B cell (primary cell): ENCODE measurements around the gene PPP1R12B. TPM values are rescaled to one million over a fixed set of nuclear protein-coding genes. Genes with fewer than 3 reads are reported as not detected.

Experiments used
- ATAC-seq: fragments of 200-7000 bp; cut with Tn5 transposase; one replicate; pipeline ENCODE4 v1.10.0; 2021; ENCODE audit warnings: low read depth, mild to moderate bottlenecking, moderate number of reproducible peaks, moderate library complexity
- CTCF ChIA-PET: fragments of 350-600 bp; sonication (Branson Sonifier 250); formaldehyde crosslinking; loops from one replicate; lab custom pipeline; 2021; ENCODE audit warnings: antibody characterized with exemption, inconsistent platforms; lab: Charles Lee
- POLR2A ChIA-PET: fragments of 350-600 bp; sonication (Branson Sonifier 250); formaldehyde crosslinking; loops from one replicate; lab custom pipeline; 2021; ENCODE audit warnings: antibody characterized with exemption; lab: Charles Lee
- DNase-seq: peaks from one replicate; pipeline ENCODE4 v3.0.0; 2013
- H2AFZ ChIP-seq: 2 replicates; pipeline ENCODE4 v1.6.1; 2012; ENCODE audit warnings: mild to moderate bottlenecking, low read depth, low read length; ENCODE audit not compliant: insufficient read depth, poor library complexity, severe bottlenecking
- H3K27ac ChIP-seq, 2 donors: 1 replicate in 1 of 2; 2 replicates in 1 of 2; pipeline ENCODE4 v1.5.1; 2012 to 2013; ENCODE audit warnings: low read length in 2 of 2, mild to moderate bottlenecking in 2 of 2, moderate library complexity in 1 of 2
- H3K27me3 ChIP-seq, 4 experiments: fragments of 200-600 bp in 1 of 4; sonication (generic) in 1 of 4; replicated peaks in 1 of 4; 1 replicate in 2 of 4; 2 replicates in 2 of 4; pipeline versions ENCODE4 v1.6.1 to v1.7.0; 2013 to 2016; ENCODE audit warnings: low read length in 3 of 4, mild to moderate bottlenecking in 2 of 4, mixed read lengths in 1 of 4, moderate library complexity in 1 of 4; ENCODE audit not compliant: insufficient read depth in 4 of 4, control insufficient read depth in 3 of 4; ENCODE audit errors: control extremely low read depth in 1 of 4
- H3K36me3 ChIP-seq, 2 experiments: replicated peaks in 1 of 2; 1 replicate in 1 of 2; 2 replicates in 1 of 2; pipeline versions ENCODE4 v1.6.1 to v1.7.1; 2013; ENCODE audit warnings: low read length in 1 of 2; ENCODE audit not compliant: insufficient read depth in 2 of 2, control insufficient read depth in 1 of 2; ENCODE audit errors: control extremely low read depth in 1 of 2, extremely low read depth in 1 of 2
- H3K4me1 ChIP-seq, 2 donors: fragments of 200-600 bp in 1 of 2; sonication (generic) in 1 of 2; 1 replicate in 1 of 2; 2 replicates in 1 of 2; pipeline versions ENCODE4 v1.5.1 to v1.6.1; 2013 to 2017; ENCODE audit warnings: low read length in 2 of 2; ENCODE audit not compliant: control insufficient read depth in 2 of 2, insufficient read depth in 2 of 2
- H3K4me2 ChIP-seq: replicated peaks from 2 replicates; pipeline ENCODE3; 2012; ENCODE audit warnings: mild to moderate bottlenecking, low read depth, low read length; ENCODE audit not compliant: poor library complexity, severe bottlenecking
- H3K4me3 ChIP-seq, 5 experiments: fragments of 200-600 bp in 1 of 5; sonication (generic) in 1 of 5; 1 replicate in 3 of 5; 2 replicates in 2 of 5; pipeline versions ENCODE4 v1.5.1 to v1.7.0; 2011 to 2016; ENCODE audit warnings: low read length in 4 of 5, mild to moderate bottlenecking in 4 of 5, low read depth in 2 of 5, control low read depth in 1 of 5, moderate library complexity in 1 of 5; ENCODE audit not compliant: insufficient read depth in 1 of 5; ENCODE audit errors: control extremely low read depth in 1 of 5, extremely low read depth in 1 of 5
- H3K79me2 ChIP-seq: fragments of 200-600 bp; sonication (generic); one replicate; pipeline ENCODE4 v1.6.0; 2016; ENCODE audit warnings: low read length; ENCODE audit not compliant: control insufficient read depth, insufficient read depth
- H3K9ac ChIP-seq: fragments of 200-600 bp; sonication (generic); 2 replicates; pipeline ENCODE4 v1.6.1; 2017; ENCODE audit warnings: mild to moderate bottlenecking, low read length, moderate library complexity
- H3K9me3 ChIP-seq, 3 donors: one replicate each; pipeline versions ENCODE4 v1.6.1 to v1.7.1; 2013; ENCODE audit warnings: low read length in 2 of 3; ENCODE audit not compliant: control insufficient read depth in 2 of 3, insufficient read depth in 1 of 3; ENCODE audit errors: control extremely low read depth in 1 of 3
- H4K20me1 ChIP-seq: 2 replicates; pipeline ENCODE4 v1.6.0; 2012; ENCODE audit warnings: mild to moderate bottlenecking, low read length; ENCODE audit not compliant: insufficient read depth, control insufficient read depth, poor library complexity, severe bottlenecking
- H3K27ac Mint-ChIP-seq: one replicate; pipeline ENCODE4 v1.8.0; 2021; ENCODE audit warnings: mixed read lengths
- H3K27me3 Mint-ChIP-seq: one replicate; pipeline ENCODE4 v1.8.0; 2021; ENCODE audit warnings: mixed read lengths
- H3K4me1 Mint-ChIP-seq: one replicate; pipeline ENCODE4 v1.8.0; 2021; ENCODE audit warnings: mixed read lengths
- H3K4me3 Mint-ChIP-seq: one replicate; pipeline ENCODE4 v1.8.0; 2021; ENCODE audit warnings: mixed read lengths
- H3K9me3 Mint-ChIP-seq: one replicate; pipeline ENCODE4 v1.8.0; 2022; ENCODE audit warnings: mixed read lengths; ENCODE audit not compliant: insufficient read depth
- CTCF ChIP-seq: fragments of 200-600 bp; IDR thresholded peaks from one replicate; pipeline ENCODE4 v1.8.0; 2022; ENCODE audit warnings: antibody characterized with exemption, mild to moderate bottlenecking
- EZH2 ChIP-seq: IDR thresholded peaks from 2 replicates; pipeline ENCODE4 v1.6.1; 2012; ENCODE audit warnings: borderline replicate concordance, low read depth, mild to moderate bottlenecking, moderate library complexity, low read length; ENCODE audit not compliant: insufficient read depth, poor library complexity, severe bottlenecking
- WGBS: methylation state at CpG from one replicate; pipeline ENCODE4 v1.1.5; 2013; ENCODE audit warnings: missing lambda C conversion rate; ENCODE audit not compliant: insufficient coverage; 5-methylcytosine and 5-hydroxymethylcytosine counted together
- intact Hi-C: fragments of 100-400 bp; cut with micrococcal nuclease; formaldehyde crosslinking; loops from one replicate; pipeline ENCODE4 v1.10.0; 2022
- polyA plus RNA-seq: library from polyadenylated mRNA; depleted of rRNA; stranded (reverse); fragments of >200 nt; gene quantifications from 2 replicates; pipeline ENCODE4 v1.2.3, GENCODE V29; 2012
- total RNA-seq, 2 donors: library from RNA; stranded (reverse); fragments of 120-200 nt in 1 of 2; gene quantifications; 1 replicate in 1 of 2; 2 replicates in 1 of 2; pipeline versions ENCODE4 v1.2.3 to v1.2.4, GENCODE V29; 2013 to 2022

PPP1R12B gene
- total and polyA plus RNA-seq, 2 donors (not counting 1 experiment from before 2014, with no cell fraction given): 7.1 to 49.6 TPM

DNA sequence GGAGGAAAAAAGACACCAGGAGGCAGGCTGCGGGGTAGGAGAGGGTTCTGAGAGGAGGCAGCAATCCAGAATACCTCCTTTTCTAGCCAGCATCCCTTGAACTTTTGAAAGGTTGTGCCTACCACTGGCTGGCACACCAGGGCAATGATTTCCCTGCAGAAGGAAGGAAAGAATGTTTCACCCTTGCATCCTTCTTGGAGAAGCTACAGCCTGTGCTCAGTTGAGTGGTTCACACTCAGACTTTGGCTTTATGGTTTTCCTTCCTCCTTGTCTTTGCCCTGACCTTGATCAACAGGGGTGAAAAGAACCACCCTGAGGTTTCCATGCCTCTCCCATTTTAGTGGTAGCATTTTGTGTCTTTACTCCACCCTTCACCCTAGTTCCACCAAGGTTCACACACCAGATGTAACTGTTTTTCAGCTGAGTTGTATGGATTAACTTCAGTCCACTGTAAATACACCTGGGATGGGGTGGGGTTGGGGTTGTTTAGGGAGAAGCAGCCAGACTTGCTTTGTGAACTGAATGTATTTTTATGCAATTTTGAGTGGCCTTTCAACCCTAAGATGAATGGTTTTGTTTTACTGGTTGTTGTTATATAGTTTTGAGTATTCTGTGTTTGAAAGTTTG, 239.5 kb downstream of the PPP1R12B start:
- Histone ChIP-seq H3K27me3 (no peaks in the 10 kb centered on the region), H3K4me2 (no peak overlapping the region), H3K36me3 (no peaks in the 10 kb centered on the region), H3K4me1 (peaks cover 15 to 21% of the 10 kb centered on the region in 2 donors), H4K20me1 (no peaks in the 10 kb centered on the region), H2AFZ (no peak overlapping the region), H3K9me3 (no peaks in the 10 kb centered on the region), H3K79me2 (no peaks in the 10 kb centered on the region), H3K27ac (no peak overlapping the region), H3K4me3 (no peak overlapping the region), H3K9ac (no peak overlapping the region)
- Mint-ChIP-seq H3K4me3 (no peak overlapping the region), H3K27ac (no peak overlapping the region), H3K27me3 (no peaks in the 10 kb centered on the region), H3K4me1 (peaks cover 30% of the 10 kb centered on the region), H3K9me3 (no peaks in the 10 kb centered on the region)
- TF ChIP-seq CTCF (no peak), EZH2 (no peak)
- ATAC-seq (no peak), DNase-seq (no peak)
- intact Hi-C loops: no loop called here
- CTCF ChIA-PET: interaction anchor here (1.3 kb wide), 1 partner anchor 10 kb away, joined by 4 read pairs; no protein-coding TSS in a partner anchor
- POLR2A ChIA-PET: no interaction called here
- no CpG with 5 or more reads among the region's 1 CpG for whole genome bisulfite sequencing

GRCh38 chr1:202588503-202589189, 240.1 kb downstream of the PPP1R12B start:
- Histone ChIP-seq H3K9ac (no peak overlapping the region), H3K4me1 (peaks cover 15 to 21% of the 10 kb centered on the region in 2 donors), H3K4me2 (no peak overlapping the region), H3K9me3 (no peaks in the 10 kb centered on the region), H3K27ac (no peak overlapping the region), H3K27me3 (no peaks in the 10 kb centered on the region), H3K79me2 (no peaks in the 10 kb centered on the region), H4K20me1 (no peaks in the 10 kb centered on the region), H3K4me3 (no peak overlapping the region), H2AFZ (no peak overlapping the region), H3K36me3 (no peaks in the 10 kb centered on the region)
- POLR2A ChIA-PET: no interaction called here
- H3K4me1 Mint-ChIP-seq: peaks cover 30% of the 10 kb centered on the region
- H3K9me3 Mint-ChIP-seq: no peaks in the 10 kb centered on the region
- no peak for TF ChIP-seq CTCF
- TF ChIP-seq EZH2: no peak
- CTCF ChIA-PET: interaction anchor here (0.7 kb wide), 1 partner anchor 15 kb away, joined by 3 read pairs; no protein-coding TSS in a partner anchor
- ATAC-seq: no peak
- no peaks in the 10 kb centered on the region for H3K27me3 Mint-ChIP-seq
- no peak overlapping the region for H3K27ac Mint-ChIP-seq
- 100% methylated on average over 3 of the region's 4 CpGs for WGBS
- intact Hi-C loops: no loop called here
- H3K4me3 Mint-ChIP-seq: no peak overlapping the region
- DNase-seq: no peak
